Eye (tissue), 1 donor: Measurements from ENCODE around the gene TCP11.

ENCODE experiments used
- DNase-seq: peaks from one replicate; pipeline ENCODE4 v3.0.0-alpha.2; 2015

The TCP11 gene

GRCh38 chr6:35091346-35092083 lies 49.6 kb downstream of the TCP11 start:
- no peak for DNase-seq

- DNase-seq: peak; percentile 21
Measured at GRCh38 chr6:35090734-35091133, 50.4 kb downstream of the TCP11 start.

GRCh38 chr6:35089935-35090505 lies 51.1 kb downstream of the TCP11 start:
- DNase-seq: peak; percentile 43

GRCh38 chr6:35089216-35089934 lies 51.8 kb downstream of the TCP11 start:
- DNase-seq: no peak

- no peak for DNase-seq
Measured at GRCh38 chr6:35088281-35089215, 52.6 kb downstream of the TCP11 start.

GRCh38 chr6:35087361-35088280 lies 53.5 kb downstream of the TCP11 start:
- DNase-seq: no peak

- no peak for DNase-seq
Measured at GRCh38 chr6:35086636-35087360, 54.3 kb downstream of the TCP11 start.

GRCh38 chr6:35086282-35086632 lies 54.9 kb downstream of the TCP11 start:
- DNase-seq: no peak

- no peak for DNase-seq
Measured at GRCh38 chr6:35085359-35086281, 55.5 kb downstream of the TCP11 start.

DNA sequence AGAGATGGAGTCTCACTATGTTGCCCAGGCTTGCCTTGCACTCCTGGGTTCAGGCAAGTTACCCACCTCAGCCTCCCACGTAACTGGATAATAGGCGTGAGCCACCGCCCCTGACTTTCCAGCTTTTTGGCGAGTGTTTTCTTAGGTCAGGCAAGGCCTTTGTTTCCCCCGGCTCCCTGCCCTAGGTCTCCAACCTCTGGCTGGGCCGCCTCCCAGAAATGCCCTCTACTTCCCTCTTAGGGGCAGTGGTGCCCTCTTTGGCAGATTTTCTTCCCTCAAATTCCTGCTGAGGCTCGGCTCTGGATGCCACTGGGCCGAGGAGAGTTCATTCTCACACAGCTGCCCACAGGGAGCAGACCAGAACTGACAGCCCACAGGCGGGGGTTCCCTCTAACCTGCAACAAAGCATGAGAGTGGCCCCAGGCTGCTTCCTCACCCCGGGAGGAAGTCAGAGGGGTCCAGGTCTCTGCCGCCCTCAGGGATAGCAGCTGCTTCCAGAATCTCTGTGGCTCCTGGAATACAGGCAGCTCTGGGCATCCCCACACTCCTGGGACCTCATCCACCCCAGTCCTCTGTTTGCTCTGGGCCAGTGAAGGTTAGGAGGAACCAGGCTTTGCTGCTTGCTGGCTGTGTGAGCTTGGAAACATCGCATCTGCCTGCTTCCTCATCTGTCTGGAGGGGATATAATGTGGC lies 56.5 kb downstream of the TCP11 start:
- no peak for DNase-seq

GRCh38 chr6:35084041-35084491 lies 57.1 kb downstream of the TCP11 start:
- DNase-seq: no peak

- no peak for DNase-seq
Measured at GRCh38 chr6:35083507-35083906, 57.6 kb downstream of the TCP11 start.

- no peak for DNase-seq
Measured at GRCh38 chr6:35082733-35083403, 58.3 kb downstream of the TCP11 start.

- peak; percentile 11 for DNase-seq
Measured at GRCh38 chr6:35082046-35082732, 59.0 kb downstream of the TCP11 start.

DNA sequence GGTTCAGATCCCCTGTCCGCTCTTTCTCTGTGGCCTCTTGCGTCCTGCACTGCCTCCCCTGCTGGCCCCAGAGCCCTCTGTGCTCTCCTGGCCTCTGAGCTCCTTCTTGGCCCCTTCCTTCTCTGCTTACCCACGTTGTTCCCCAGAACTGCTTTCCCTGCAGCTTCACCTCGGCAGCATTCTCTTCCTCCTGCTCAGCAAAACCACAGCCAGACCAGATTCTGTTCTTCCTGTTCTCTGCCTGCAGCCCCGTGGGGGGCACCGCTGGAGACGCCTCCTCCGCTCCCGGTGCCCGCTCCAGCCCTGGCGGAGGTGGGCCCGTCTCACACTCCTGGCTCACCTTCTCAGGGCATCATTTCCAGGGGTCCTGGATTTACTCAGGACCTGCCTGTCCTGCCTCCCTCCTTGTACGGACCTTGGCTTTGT lies 59.7 kb downstream of the TCP11 start:
- DNase-seq: no peak

DNA sequence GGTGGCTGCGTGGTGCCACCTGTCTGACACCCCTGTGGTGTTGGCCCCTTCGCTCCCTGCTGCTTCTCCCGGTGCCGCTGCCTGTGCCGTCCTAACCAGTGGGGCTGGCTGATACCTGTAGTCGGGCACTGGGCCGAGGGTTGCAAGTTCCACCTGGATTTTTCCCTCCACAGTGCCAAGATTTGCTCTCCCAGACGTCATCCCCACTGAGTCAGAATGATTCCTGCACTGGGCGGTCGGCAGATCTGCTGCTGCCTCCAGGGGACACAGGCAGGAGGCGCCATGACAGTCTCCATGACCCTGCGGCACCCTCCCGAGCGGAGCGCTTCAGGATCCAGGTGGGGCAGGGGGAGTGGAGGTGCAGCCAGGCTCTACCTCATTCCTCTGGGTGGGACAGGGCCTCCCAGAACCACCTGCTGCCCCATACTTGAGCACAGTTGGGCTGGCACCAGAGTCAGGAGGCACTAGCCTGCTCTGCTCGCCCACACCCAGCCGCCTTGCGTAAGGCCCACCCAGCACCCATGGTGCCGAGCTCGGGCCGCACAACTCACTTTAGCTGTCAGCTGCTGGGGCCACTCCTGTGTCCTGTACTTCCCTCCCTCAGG lies 60.2 kb downstream of the TCP11 start:
- no peak for DNase-seq

GRCh38 chr6:35080016-35080680 lies 61.0 kb downstream of the TCP11 start:
- DNase-seq: no peak
